ENCODE results near the gene DAW1. TPM values are rescaled to one million over a fixed set of nuclear protein-coding genes. Genes with fewer than 3 reads are reported as not detected.

Gene DAW1
- polyA plus RNA-seq, 1 of the 3 experiments (the other 2 are of a cell fraction), result 1.2 TPM

GRCh38 chr2:227886149-227886548 lies 14.7 kb downstream of the DAW1 start:
- Histone ChIP-seq H3F3A (replicated peaks; ENCODE audit: insufficient read depth) (peaks cover 8% of the 10 kb centered on the region), H3K9me2 (no peaks in the 10 kb centered on the region), H3K4me2 (no peak overlapping the region), H3K4me3 (ENCODE audit: low read depth in 2 of 2, low read length in 1 of 2) (no peak overlapping the region), H2AFZ (ENCODE audit: low read depth) (no peak overlapping the region), H3K9me3 (no peaks in the 10 kb centered on the region), H3K27ac (ENCODE audit: low read depth in 2 of 2, low read length in 1 of 2) (no peak overlapping the region), H3K9ac (no peak overlapping the region), H4K20me1 (ENCODE audit: insufficient read depth) (no peaks in the 10 kb centered on the region), H3K27me3 (ENCODE audit: insufficient read depth) (no peaks in the 10 kb centered on the region), H3K79me2 (ENCODE audit: insufficient read depth) (no peaks in the 10 kb centered on the region), H3K4me1 (ENCODE audit: control insufficient read depth in 1 of 2, insufficient read depth in 2 of 2, low read depth in 1 of 2, low read length in 1 of 2) (peaks cover 0 to 6% of the 10 kb centered on the region in 2 experiments; a peak in 1 of 4 replicates), H3K36me3 (replicated peaks in 1 of 2; ENCODE audit: control insufficient read depth in 1 of 2, insufficient read depth in 2 of 2, low read length in 1 of 2) (no peaks in the 10 kb centered on the region)
- ChIA-PET POLR2A (no interaction called here), CTCF (no interaction called here)
- 87% methylated on average over 4 of the region's 4 CpGs for WGBS (ENCODE audit: low lambda C conversion rate)
- TF ChIP-seq YY1 (IDR thresholded peaks at IDR 0.05; ENCODE audit: low read depth) (no peak), RAD21 (IDR thresholded peaks at IDR 0.05; ENCODE audit: low read length) (no peak), FOSL2 (IDR thresholded peaks at IDR 0.05; ENCODE audit: borderline replicate concordance, low read depth) (no peak), RXRA (IDR thresholded peaks at IDR 0.05; ENCODE audit: borderline replicate concordance, low read depth) (no peak), MAX (IDR thresholded peaks at IDR 0.05; ENCODE audit: low read depth) (no peak), TEAD4 (IDR thresholded peaks at IDR 0.05; ENCODE audit: borderline replicate concordance, insufficient read depth) (no peak), TAF1 (IDR thresholded peaks at IDR 0.05; ENCODE audit: borderline replicate concordance, low read depth, low read length) (no peak), SMC3 (IDR thresholded peaks at IDR 0.05; ENCODE audit: low read depth, low read length) (no peak), JUND (IDR thresholded peaks at IDR 0.05) (no peak), RFX5 (IDR thresholded peaks at IDR 0.05; ENCODE audit: low read length) (no peak), ELF1 (IDR thresholded peaks at IDR 0.05) (no peak), GABPA (IDR thresholded peaks at IDR 0.05; ENCODE audit: low read depth) (no peak), NFIC (IDR thresholded peaks at IDR 0.05; ENCODE audit: borderline replicate concordance) (no peak), PBX3 (IDR thresholded peaks at IDR 0.05) (no peak), EZH2phosphoT487 (IDR thresholded peaks at IDR 0.05; ENCODE audit: borderline replicate concordance, low read depth) (no peak), MXI1 (IDR thresholded peaks at IDR 0.05; ENCODE audit: low read depth, low read length) (no peak), ZBTB33 (IDR thresholded peaks at IDR 0.05; ENCODE audit: borderline replicate concordance, low read depth) (no peak), CHD2 (IDR thresholded peaks at IDR 0.05; ENCODE audit: low read length, partially characterized antibody) (no peak), NRF1 (IDR thresholded peaks at IDR 0.05; ENCODE audit: low read depth, low read length) (no peak), EP300 (IDR thresholded peaks at IDR 0.05; ENCODE audit: borderline replicate concordance in 1 of 2, low read depth in 1 of 2, low read length in 1 of 2) (no peak)
- no peak for DNase-seq

Data from SK-N-SH (cell line).